ENCODE data around the gene TUBGCP6. TPM values are rescaled to one million over a fixed set of nuclear protein-coding genes. Genes with fewer than 3 reads are reported as not detected.

Gene TUBGCP6
- total RNA-seq, 1 experiment from 2014 or later = 31.3 TPM

- TF ChIP-seq REST (IDR thresholded peaks at IDR 0.05; ENCODE audit: insufficient read depth in 1 of 2, low read depth in 2 of 2, low read length in 1 of 2) (no peak), CTCF (IDR thresholded peaks at IDR 0.05) (peak; percentile 18; the same call in 1 of the 2 replicates)
- in situ Hi-C loops (cut with HindIII; ENCODE audit: low pct_unique_long_range_greater_than_20kb, low sequenced_read_pairs) (no loop called here), intact Hi-C loops (cut with micrococcal nuclease; ENCODE audit: unreplicated experiment) (no loop called here)
- no peaks in the 10 kb centered on the region for H3K27me3 ChIP-seq (ENCODE audit: control insufficient read depth, insufficient read depth, low read length)
- ATAC-seq = no peak
- H3K36me3 ChIP-seq (ENCODE audit: control insufficient read depth, insufficient read depth, low read length) = no peaks in the 10 kb centered on the region; the same call in 1 of the 2 replicates
- H3K4me1 ChIP-seq (ENCODE audit: control insufficient read depth, insufficient read depth, low read length) = peaks cover 11% of the 10 kb centered on the region; the same call in 1 of the 2 replicates
- no TSS peak for BruUV-seq (replicated peaks)
- ChIA-PET POLR2A (no interaction called here), CTCF (interaction anchor here (0.7 kb wide), 1 partner anchor 14 kb away, joined by 5 read pairs; no protein-coding TSS in a partner anchor)
- no peak overlapping the region for H3K27ac ChIP-seq (ENCODE audit: low read length)
- H3K9me3 ChIP-seq (ENCODE audit: control insufficient read depth, insufficient read depth, low read depth, low read length) = no peaks in the 10 kb centered on the region
- no peak for DNase-seq (ENCODE audit: low read depth, low spot score)
- H3K4me3 ChIP-seq (ENCODE audit: low read depth in 2 of 2, low read length in 2 of 2) = no peak overlapping the region
These were observed 1.7 kb upstream of the TUBGCP6 start for GRCh38 chr22:50246242-50247175.

DNA sequence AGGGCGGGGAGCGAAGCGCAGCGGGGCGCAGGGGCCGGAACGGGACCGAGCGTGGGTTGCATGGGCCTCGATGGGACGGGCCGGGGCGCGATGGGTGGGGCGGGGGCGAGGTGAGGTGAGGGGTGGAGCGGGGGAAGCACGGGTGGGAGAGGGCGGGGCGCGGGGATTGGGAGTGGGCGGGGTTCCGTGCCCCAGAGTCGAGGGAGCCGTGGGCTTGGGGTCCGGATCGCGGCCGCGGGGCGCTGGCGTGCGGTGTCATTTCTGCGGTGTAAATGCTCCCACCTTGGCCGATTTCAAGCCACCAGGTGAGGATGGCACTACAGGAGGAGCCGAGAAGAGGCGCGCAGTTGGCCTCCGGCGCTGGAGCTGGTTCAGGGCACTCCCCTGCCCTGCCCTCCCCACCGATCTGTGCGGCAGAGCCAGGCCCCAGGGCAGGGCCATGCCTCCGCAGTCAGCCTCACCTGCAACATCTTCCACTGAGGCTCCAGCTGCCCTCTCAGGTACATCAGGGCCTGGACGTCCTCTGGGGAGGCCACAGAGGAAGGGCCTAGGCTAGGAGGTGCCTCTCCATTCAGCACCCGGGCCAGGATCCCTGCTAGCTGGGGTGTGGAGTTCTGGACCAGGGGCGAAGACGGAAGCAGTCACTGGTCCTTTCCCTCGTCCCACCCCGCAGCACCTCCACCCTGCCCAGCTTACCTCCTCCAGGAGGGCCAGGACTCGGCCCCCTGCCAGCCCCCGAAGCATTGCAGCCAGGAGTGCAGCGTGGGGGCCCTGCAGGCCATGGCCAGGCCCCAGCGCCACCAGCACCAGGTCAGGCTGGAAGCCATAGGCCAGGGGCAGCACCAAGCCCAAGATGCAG lies 620 bp upstream of the TUBGCP6 start:
- intact Hi-C loops (cut with micrococcal nuclease; ENCODE audit: unreplicated experiment) = no loop called here
- no peaks in the 10 kb centered on the region for H3K9me3 ChIP-seq (ENCODE audit: control insufficient read depth, insufficient read depth, low read depth, low read length)
- no TSS peak for BruUV-seq (replicated peaks)
- H3K4me1 ChIP-seq (ENCODE audit: control insufficient read depth, insufficient read depth, low read length) = peaks cover 10% of the 10 kb centered on the region; the same call in 1 of the 2 replicates
- ATAC-seq = peak; percentile 44
- peak overlapping the region; percentile 78 to 79 for H3K4me3 ChIP-seq (ENCODE audit: low read depth in 2 of 2, low read length in 2 of 2)
- CTCF ChIA-PET = interaction anchor here (0.6 kb wide), 2 partner anchors 88 to 107 kb away, joined by 4 to 6 read pairs; no protein-coding TSS in a partner anchor
- no peaks in the 10 kb centered on the region; the same call in 1 of the 2 replicates for H3K36me3 ChIP-seq (ENCODE audit: control insufficient read depth, insufficient read depth, low read length)
- no peak for DNase-seq (ENCODE audit: low read depth, low spot score)
- POLR2A ChIA-PET = no interaction called here
- in situ Hi-C loops (cut with HindIII; ENCODE audit: low pct_unique_long_range_greater_than_20kb, low sequenced_read_pairs) = no loop called here
- no peaks in the 10 kb centered on the region for H3K27me3 ChIP-seq (ENCODE audit: control insufficient read depth, insufficient read depth, low read length)
- H3K27ac ChIP-seq (ENCODE audit: low read length) = peak overlapping the region; percentile 84
- no peak for TF ChIP-seq REST (IDR thresholded peaks at IDR 0.05; ENCODE audit: insufficient read depth in 1 of 2, low read depth in 2 of 2, low read length in 1 of 2)
- TF ChIP-seq CTCF (IDR thresholded peaks at IDR 0.05) = no peak
